Superior temporal gyrus (tissue), 1 donor: ENCODE measurements around the gene KRTAP13-2.
A peak's percentile ranks its signal among the peaks of the same experiment; 100 is the strongest.

ENCODE experiments used
- DNase-seq: peaks from one replicate; pipeline ENCODE4 v3.0.0-alpha.2; 2016; ENCODE audit errors: extremely low spot score

The KRTAP13-2 gene, protein sequence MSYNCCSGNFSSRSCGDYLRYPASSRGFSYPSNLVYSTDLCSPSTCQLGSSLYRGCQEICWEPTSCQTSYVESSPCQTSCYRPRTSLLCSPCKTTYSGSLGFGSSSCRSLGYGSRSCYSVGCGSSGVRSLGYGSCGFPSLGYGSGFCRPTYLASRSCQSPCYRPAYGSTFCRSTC

DNA sequence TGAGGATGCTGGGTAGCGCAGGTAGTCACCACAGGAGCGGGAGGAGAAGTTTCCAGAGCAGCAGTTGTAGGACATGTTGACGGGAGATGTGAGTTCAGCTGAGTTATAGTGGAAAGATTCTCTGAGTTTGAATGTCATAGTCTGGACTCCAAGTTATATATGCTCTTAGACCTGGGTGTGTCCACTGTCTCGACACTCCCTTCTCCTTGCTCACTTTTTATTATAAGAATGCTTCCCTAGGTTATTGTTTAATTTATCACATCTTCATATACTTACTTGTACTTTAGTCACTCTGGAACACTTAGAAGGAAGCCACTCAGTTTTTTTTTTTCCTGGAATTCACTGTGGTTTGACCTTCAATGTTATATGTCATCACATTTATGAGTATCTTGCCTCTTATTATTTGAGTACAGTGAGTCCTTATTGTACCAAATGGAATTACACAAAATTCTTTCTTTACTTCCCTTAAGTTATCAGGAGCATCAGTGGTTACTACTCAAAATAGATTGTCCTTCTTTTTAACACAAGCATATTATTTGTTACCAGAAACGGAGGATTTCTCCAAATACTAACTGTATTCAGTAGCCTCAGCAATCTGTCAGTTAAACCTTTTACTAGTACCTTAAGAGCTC, at the start of gene KRTAP13-2:
Gene KRTAP13-2, minus strand, starts transcription at position 133 of the 632 bp plus-strand sequence. Its CDS starts 58 bp downstream, at position 75.
- no peak for DNase-seq

DNA sequence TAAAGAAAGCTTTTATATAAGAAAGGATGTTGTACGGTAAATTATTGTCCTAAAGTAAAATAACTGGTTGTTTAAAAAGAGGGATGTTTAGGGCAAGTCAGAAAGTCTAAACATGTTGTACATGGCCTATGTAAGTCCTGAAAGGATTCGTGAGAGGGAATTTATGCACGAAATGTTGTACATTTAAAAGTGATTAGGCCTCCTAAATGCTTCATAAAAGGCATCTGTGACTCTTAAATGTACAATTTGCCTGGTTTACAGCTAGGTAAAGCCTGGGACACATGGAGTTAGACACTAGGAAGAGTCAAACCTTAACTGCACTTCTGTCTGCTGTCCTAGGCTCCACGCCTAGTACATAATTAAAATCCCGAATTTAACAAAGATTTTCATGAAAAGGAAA, 43.9 kb upstream of the KRTAP13-2 start:
- DNase-seq = no peak

DNA sequence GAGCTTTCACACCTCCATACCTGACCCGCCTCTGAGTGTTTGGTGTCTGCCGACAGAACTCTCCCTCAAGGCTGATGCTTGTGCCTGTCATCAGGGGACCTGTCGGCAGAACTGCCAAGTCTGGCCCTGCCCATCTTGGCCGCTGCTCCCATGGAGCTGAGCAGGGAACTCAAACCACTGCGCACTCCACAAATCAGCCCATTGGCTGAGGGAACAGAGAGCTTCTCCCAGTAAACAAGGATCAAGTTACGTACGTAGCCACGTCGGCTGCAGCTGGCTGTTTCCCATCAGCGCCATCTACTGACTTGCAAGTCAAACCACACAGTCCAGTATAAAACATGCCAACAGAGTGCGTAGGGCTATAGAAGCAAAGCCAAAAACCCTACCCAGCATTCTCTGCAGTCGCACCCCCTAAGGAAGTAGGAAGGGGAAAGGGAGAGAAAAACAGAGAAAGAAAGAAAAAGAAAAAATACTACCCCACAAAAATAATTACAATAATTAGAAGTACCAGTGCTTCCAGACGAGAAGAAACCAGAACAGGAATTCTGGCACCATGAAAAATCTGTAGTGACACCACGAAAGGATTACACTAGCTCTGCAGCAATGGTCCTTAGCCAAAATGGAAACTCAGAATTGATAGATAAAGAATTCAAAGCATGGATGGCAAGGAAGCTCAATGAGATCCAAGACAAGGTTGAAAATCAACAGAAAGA, 36.9 kb upstream of the KRTAP13-2 start:
- no peak for DNase-seq

DNA sequence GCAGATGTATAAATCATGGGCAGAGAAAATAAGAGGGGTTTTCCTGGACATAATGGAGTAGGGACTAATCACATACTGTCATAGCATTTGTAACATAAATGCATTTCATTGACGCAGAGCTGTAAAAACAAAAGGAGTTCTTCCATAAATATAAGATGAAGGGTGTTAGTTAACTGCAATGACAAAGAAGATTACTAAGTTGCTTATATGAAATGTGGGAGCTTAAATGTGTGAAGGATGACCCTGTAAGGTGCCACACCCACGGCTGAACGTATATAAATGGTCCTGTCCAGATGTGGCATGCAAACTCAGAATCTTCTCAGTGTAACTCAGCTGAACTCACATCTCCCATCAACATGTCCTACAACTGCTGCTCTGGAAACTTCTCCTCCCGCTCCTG, 23.7 kb upstream of the KRTAP13-2 start, which contains the start of gene KRTAP13-1:
Gene KRTAP13-1, plus strand, starts transcription at position 301 of the 400 bp plus-strand sequence. Its CDS starts 56 bp downstream, at position 357.
- no peak for DNase-seq

- no peak for DNase-seq
Measured at GRCh38 chr21:30391492-30392025, 19.5 kb upstream of the KRTAP13-2 start.

GRCh38 chr21:30382201-30382600, 10.1 kb upstream of the KRTAP13-2 start:
- no peak for DNase-seq

DNA sequence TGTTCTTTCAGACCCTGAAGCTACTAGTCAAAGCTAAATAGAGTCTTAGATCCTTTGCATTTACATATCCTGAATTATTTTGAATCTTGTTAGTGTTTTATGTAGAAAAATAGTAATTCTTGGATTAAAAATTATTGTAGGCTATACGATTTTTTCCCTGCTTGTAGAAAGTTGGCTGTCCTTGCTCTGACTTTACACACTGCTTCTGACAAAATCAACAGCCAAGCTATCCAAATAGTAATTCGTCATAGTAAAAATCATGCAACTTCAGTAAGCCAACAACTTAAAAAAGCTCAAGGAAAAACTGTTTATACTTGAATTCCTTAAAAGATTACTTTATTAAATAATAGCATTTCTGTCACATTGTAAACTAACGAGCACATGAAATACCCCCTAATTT, 16.2 kb downstream of the KRTAP13-2 start:
- DNase-seq = no peak

- DNase-seq = no peak
Measured at GRCh38 chr21:30354308-30355005, 17.6 kb downstream of the KRTAP13-2 start.

DNA sequence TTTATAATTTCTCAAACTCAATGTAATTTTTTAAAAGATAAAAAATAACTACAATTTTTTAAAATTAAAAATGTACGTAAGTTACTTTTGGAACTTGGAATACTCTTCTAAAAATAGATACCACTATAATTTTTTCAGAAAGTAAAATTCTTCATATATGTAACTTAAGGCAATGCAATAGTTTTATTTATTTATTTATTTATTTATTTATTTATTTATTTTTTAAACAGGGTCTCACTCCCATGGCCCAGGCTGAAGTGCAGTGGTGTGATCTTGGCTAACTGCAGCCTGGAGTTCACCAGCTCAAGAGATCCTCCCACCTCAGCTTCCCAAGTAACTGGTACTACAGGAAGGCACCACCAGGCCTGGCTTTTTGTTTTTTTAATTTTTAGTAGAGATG, 20.5 kb downstream of the KRTAP13-2 start:
- no peak for DNase-seq

DNA sequence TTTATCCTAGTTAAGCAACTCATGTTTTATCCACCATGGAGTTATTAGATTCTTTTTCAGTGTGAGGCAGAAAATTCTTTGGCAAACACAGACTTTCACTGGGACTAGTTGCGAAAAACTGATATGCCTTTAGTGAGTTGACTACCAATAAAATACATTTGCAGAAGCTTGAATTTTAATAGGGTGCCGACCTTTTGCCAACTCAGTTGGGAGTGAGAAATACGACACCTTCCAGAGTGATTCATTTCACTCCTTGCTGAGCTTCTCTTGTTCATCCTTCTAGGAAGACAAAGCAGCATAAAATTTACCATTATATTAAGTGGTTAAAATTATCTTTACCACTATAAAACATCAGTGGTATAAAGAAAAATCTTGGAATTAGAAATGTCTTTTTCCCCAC, 22.5 kb downstream of the KRTAP13-2 start:
- no peak for DNase-seq

- DNase-seq = no peak
Measured at GRCh38 chr21:30348506-30348905, 23.6 kb downstream of the KRTAP13-2 start, which contains the start of gene KRTAP23-1. TSS of gene KRTAP23-1 (minus strand) at chr21:30348606. CDS start at chr21:30348606, 0 bp downstream.

- DNase-seq = no peak
Measured at GRCh38 chr21:30345014-30345413, 27.1 kb downstream of the KRTAP13-2 start.

DNA sequence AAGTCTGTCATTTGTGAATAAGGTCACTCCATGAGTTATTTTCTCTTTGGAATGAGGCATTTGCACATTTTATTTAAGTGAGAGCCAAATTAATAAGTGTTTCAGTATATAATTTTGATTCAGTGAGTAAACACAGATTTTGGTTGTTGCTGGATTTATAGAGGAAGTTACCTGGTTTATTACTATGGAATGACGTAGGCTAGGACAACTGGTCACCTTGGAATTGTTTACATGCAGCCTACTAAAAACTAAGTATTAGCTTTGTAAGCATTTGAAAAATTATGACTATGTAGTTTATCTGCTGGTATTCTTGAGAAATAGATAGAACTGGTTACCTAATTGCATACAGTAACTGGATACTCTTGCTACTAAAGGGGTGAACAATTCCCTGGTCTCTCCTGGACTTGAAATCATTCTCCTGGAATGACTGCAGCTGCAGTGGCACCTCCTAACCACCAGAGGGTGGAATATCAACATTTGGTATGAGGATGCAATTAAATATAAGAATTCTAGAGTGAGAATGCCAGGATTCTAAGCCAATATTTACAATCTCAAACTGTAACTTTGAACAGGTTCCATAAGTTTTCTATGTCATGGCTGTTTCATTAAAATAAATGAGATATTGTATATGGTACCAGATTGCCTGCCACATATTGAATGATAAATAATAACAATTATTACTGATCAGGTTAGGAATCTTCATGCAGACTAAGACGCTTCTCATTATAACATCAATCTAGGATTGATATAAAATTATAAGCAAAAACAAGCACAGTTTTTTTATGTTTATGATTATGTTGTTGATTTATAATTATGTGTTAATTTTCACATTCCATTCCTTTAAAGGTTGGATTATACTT, 31.1 kb downstream of the KRTAP13-2 start:
- DNase-seq = peak; percentile 68

DNA sequence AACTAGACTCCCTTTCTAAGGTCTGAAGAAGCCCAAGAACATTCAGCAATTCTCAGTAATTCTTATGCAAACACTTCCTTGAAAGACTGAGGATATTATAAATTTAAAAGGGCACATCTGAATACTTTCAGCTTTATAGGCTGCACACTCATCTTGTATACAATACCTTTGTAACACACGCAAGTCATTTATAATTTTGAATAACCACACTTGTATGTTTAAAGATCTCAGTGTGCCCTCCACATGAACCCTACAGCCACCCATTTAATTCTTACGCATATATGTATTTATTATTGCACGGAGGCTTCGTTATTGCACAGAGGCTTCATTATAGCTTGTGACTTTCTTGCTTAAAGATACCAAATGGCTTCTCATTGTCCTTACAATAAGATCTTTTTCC, 33.4 kb downstream of the KRTAP13-2 start:
- DNase-seq = no peak

- DNase-seq = no peak
Measured at GRCh38 chr21:30337772-30338171, 34.3 kb downstream of the KRTAP13-2 start.

DNA sequence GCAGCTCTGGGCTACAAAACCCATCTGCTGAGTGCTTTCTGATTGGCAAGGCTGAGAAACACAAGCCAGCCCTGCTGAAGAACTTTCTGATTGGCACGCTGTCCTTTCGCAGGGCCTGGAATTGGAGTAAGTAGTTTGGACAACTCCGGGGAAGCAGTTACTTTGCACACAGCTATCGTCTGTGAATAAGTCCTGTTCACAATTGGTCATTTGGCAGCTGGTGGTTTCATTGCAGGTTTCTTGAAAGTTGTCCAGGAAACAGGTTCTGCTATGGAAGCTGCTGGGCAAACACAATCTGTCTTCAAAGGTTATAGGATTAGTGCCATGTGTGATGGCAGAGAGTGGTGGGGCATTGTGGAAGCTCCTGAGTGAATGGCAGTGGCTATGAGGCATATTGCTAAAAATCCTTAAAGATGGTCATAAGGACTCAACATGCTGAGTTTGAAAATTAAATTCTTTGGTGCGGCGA, 34.8 kb downstream of the KRTAP13-2 start, which contains the start of gene KRTAP27-1:
Gene KRTAP27-1, minus strand, starts transcription at position 419 of the 469 bp plus-strand sequence. Its CDS starts 26 bp downstream, at position 393.
- DNase-seq = no peak

DNA sequence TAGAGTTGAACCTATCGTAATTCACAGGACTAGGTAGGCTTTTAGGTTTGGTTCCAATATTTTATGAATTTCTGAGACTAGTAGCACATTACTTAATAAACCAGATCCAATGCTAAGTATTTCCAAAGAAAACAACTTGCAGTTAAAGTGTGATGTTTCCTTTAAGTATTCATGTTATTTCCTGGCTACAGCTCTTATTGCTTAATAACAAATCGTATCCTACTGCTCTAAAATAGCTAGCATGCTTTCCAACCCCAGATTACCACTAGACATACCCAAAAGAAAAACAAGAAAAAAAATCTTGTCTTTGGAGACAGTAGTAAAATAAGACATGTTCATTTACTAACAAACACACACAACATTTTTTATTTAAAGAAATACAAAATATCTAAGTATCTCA, 35.5 kb downstream of the KRTAP13-2 start:
- no peak for DNase-seq

DNA sequence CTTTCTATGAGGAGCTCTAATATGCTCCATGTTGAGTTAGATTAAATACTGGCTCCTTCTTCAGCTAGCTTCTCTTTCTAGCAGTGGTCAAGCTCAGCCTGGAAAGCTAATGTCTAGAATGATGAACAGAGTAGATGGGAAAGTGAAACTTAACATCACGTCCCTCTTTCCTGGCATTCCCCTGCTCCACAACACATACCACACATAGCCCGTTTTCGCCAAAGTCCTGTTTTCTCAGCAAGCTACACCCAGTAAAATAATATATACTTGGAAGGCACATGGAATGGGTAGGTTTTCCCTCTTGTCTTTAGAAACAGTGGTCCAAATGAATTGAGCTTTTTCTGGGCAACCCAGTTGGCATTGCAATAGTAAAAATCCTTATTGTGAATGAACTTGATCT, 38.3 kb downstream of the KRTAP13-2 start:
- no peak for DNase-seq

- DNase-seq = no peak
Measured at GRCh38 chr21:30332681-30333080, 39.4 kb downstream of the KRTAP13-2 start.

DNA sequence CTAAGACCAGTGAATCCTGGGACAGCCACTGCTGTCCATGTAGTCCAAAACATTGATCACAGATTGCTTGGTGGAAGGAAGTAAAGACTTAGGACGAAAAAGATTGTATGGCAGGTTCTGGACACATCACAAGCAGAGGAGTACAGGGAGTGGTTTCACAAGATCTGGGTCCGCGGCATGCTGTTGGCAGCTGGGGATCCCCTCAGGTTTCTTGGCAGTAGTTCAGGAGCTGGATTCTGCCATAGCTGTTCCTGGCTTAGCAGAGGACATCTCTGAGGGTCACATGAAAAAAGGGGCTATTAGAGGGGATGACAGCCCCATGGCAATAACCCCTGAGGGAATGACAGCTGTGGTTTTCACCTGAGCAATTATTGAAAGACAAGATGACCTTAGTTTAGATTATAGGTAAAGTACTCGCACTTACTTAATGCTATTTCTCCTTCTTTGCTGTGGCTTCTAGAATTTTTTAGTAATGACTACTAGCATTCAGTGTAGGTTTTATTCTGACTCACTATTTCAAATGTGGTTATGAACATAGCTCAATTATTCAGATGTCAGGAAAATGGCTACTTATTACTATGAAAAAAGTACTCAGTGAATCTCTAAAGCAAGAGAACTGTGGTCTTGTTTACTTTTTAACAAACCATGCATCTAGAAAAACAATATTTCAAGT, 42.7 kb downstream of the KRTAP13-2 start:
- no peak for DNase-seq
